ENCODE measurements around the gene TSTD2. TPM values are rescaled to one million over a fixed set of nuclear protein-coding genes. Genes with fewer than 3 reads are reported as not detected.
"Not testable (repeated sequence)": the region's sequence is repeated elsewhere in the genome, so short reads cannot be mapped to it uniquely, and the experiment has no call there.

The TSTD2 gene
- total RNA-seq, 4 donors from 2014 or later, result 11.6 to 19.9 (median 14.5) TPM

DNA sequence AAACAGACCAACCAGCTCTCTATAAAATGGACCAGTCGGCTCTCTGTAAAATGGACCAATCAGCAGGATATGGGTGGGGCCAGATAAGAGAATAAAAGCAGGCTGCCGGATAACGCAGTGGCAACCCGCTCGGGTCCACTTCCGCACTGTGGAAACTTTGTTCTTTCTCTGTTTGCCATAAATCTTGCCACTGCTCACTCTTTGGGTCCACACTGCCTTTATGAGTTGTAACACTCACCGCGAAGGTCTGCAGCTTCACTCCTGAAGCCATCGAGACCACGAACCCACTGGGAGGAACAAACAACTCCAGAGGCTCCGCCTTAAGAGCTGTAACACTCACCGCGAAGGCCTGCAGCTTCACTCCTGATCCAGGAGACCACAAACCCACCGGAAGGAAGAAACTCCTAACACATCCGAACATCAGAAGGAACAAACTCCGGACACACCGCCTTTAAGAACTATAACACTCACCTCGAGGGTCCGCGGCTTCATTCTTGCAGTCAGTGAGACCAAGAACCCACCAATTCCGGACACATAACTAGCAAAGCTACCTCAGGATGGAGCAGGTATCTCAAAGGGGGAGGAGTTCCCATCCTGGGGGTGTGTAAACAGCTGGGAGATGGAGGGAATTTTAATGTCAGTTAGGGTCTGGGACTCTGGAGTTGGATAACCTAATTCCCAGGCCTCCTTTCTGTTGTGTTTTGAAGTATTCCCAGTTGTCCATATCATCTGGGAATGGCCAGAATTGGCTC lies 58.1 kb downstream of the TSTD2 start:
- intact Hi-C loops (cut with DNase I; ENCODE audit: low total_unique reads), result not testable (repeated sequence)

GRCh38 chr9:97574101-97574571 lies 59.0 kb downstream of the TSTD2 start:
- peak in 1 of 2 donors; percentile 9 for DNase-seq
- H3K27ac ChIP-seq; in situ Hi-C loops (cut with MboI; ENCODE audit: low sequenced_read_pairs in 4 of 4); intact Hi-C loops (cut with DNase I; ENCODE audit: low total_unique reads); H3K27me3 ChIP-seq; H3K9me3 ChIP-seq; H3K4me3 ChIP-seq; ATAC-seq: not testable (repeated sequence)
- peaks cover 24 to 39% of the 10 kb centered on the region in 2 donors for H3K4me1 ChIP-seq
- H3K36me3 ChIP-seq, result peaks cover 0 to 44% of the 10 kb centered on the region in 2 donors

More for the DNA sequence above, 58.1 kb downstream of the TSTD2 start:
- in situ Hi-C loops (cut with MboI; ENCODE audit: low sequenced_read_pairs in 4 of 4); ATAC-seq; H3K27me3 ChIP-seq; H3K27ac ChIP-seq; H3K9me3 ChIP-seq: not testable (repeated sequence)
- Histone ChIP-seq H3K4me3 (peak overlapping the region in 1 of 4 donors; percentile 22), H3K36me3 (peaks cover 0 to 35% of the 10 kb centered on the region in 2 donors), H3K4me1 (peaks cover 22 to 41% of the 10 kb centered on the region in 2 donors)
- DNase-seq, result peak in 1 of 2 donors; percentile 10
- peak in 1 of 2 donors; percentile 21 for TF ChIP-seq POLR2A (IDR thresholded peaks at IDR 0.05)

- ATAC-seq, result no peak
- DNase-seq, result no peak
- Histone ChIP-seq H3K27me3 (no peaks in the 10 kb centered on the region), H3K27ac (no peak overlapping the region), H3K9me3 (no peaks in the 10 kb centered on the region), H3K36me3 (peaks cover 0 to 49% of the 10 kb centered on the region in 2 donors), H3K4me3 (no peak overlapping the region), H3K4me1 (peaks cover 19 to 34% of the 10 kb centered on the region in 2 donors)
- TF ChIP-seq, protein P1, sequence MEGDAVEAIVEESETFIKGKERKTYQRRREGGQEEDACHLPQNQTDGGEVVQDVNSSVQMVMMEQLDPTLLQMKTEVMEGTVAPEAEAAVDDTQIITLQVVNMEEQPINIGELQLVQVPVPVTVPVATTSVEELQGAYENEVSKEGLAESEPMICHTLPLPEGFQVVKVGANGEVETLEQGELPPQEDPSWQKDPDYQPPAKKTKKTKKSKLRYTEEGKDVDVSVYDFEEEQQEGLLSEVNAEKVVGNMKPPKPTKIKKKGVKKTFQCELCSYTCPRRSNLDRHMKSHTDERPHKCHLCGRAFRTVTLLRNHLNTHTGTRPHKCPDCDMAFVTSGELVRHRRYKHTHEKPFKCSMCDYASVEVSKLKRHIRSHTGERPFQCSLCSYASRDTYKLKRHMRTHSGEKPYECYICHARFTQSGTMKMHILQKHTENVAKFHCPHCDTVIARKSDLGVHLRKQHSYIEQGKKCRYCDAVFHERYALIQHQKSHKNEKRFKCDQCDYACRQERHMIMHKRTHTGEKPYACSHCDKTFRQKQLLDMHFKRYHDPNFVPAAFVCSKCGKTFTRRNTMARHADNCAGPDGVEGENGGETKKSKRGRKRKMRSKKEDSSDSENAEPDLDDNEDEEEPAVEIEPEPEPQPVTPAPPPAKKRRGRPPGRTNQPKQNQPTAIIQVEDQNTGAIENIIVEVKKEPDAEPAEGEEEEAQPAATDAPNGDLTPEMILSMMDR (IDR thresholded peaks at IDR 0.05 in 4 of 5, conservative IDR thresholded peaks at IDR 0.05 in 1 of 5), result no peak
- no peak for TF ChIP-seq POLR2A (IDR thresholded peaks at IDR 0.05)
- intact Hi-C loops (cut with DNase I; ENCODE audit: low total_unique reads), result no loop called here
- in situ Hi-C loops (cut with MboI; ENCODE audit: low sequenced_read_pairs in 4 of 4), result no loop called here
Observed at GRCh38 chr9:97573482-97574073, 59.6 kb downstream of the TSTD2 start.

GRCh38 chr9:97572892-97573365 lies 60.2 kb downstream of the TSTD2 start:
- H3K9me3 ChIP-seq, result no peaks in the 10 kb centered on the region
- peaks cover 0 to 52% of the 10 kb centered on the region in 2 donors for H3K36me3 ChIP-seq
- DNase-seq (peak in 1 of 2 donors; percentile 5), ATAC-seq (no peak)
- intact Hi-C loops (cut with DNase I; ENCODE audit: low total_unique reads) (no loop called here), in situ Hi-C loops (cut with MboI; ENCODE audit: low sequenced_read_pairs in 4 of 4) (no loop called here)
- TF ChIP-seq, protein P1 (IDR thresholded peaks at IDR 0.05 in 4 of 5, conservative IDR thresholded peaks at IDR 0.05 in 1 of 5), result no peak
- no peak for TF ChIP-seq POLR2A (IDR thresholded peaks at IDR 0.05)
- no peaks in the 10 kb centered on the region for H3K27me3 ChIP-seq
- peak overlapping the region in 3 of 4 donors; percentile 76 to 82 (median 77) for H3K27ac ChIP-seq
- H3K4me3 ChIP-seq, result no peak overlapping the region
- peaks cover 19 to 29% of the 10 kb centered on the region in 2 donors for H3K4me1 ChIP-seq

DNA sequence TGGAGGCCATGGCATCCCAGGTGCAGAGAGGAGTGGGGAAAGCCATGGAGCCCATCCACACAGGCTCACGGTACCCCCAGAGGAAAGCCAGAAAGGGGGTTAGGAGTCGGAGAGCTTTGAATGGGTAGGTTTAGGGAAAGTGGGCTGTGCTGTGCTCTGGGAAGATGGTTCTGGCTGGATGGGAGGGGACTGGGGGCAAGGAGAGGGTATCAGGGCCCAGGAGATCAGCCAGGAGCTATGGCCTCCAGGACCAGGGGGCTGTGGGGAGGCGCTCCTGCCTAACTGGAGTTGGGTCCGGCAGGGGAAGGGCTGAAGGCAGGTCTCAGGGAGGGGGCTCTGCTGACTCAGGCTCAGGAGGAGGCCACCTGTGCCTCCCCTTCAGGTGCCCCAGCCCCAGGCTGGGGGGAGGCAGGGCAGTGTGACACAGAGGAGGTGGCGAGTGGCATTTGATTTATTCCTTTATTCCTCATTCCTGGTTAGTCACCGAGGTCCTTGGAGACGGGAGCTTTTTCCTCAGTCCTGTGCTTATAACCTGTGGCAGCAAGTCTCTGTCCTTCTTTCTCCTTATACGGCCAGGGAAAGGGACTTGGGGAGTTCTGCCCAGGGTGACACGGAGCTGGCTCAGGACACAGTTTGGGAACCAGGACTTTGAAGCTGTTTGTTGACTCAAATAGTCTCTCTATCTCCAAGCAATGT lies 60.8 kb downstream of the TSTD2 start:
- Histone ChIP-seq H3K27ac (peak overlapping the region in 3 of 4 donors; percentile 76 to 82 (median 77)), H3K9me3 (no peaks in the 10 kb centered on the region), H3K4me1 (peaks cover 25 to 31% of the 10 kb centered on the region in 2 donors), H3K36me3 (peaks cover 0 to 52% of the 10 kb centered on the region in 2 donors), H3K4me3 (no peak overlapping the region), H3K27me3 (no peaks in the 10 kb centered on the region)
- TF ChIP-seq, protein P1 (IDR thresholded peaks at IDR 0.05 in 4 of 5, conservative IDR thresholded peaks at IDR 0.05 in 1 of 5), result no peak
- TF ChIP-seq POLR2A (IDR thresholded peaks at IDR 0.05), result no peak
- DNase-seq (peak in 1 of 2 donors; percentile 11), ATAC-seq (no peak)
- in situ Hi-C loops (cut with MboI; ENCODE audit: low sequenced_read_pairs in 4 of 4), result no loop called here
- intact Hi-C loops (cut with DNase I; ENCODE audit: low total_unique reads), result no loop called here
